ENCODE data around the gene IL25. TPM values are rescaled to one million over a fixed set of nuclear protein-coding genes. Genes with fewer than 3 reads are reported as not detected.

Gene IL25
- total RNA-seq, 1 experiment from 2014 or later = not detected

- Histone ChIP-seq H3K27me3 (replicated peaks; ENCODE audit: control insufficient read depth, insufficient read depth, low read length) (no peaks in the 10 kb centered on the region), H3K4me3 (ENCODE audit: low read depth, low read length) (no peak overlapping the region), H3K36me3 (ENCODE audit: control insufficient read depth, insufficient read depth, low read length) (no peaks in the 10 kb centered on the region), H3K9me3 (no peaks in the 10 kb centered on the region), H3K4me1 (no peaks in the 10 kb centered on the region)
- BruUV-seq (replicated peaks) = no TSS peak
- CTCF ChIA-PET = interaction anchor here (0.9 to 2.1 kb wide), 5 partner anchors 28 to 95 kb away, joined by 4 to 12 read pairs (median 4); partner anchors contain the start of genes HOMEZ, PPP1R3E and SLC22A17
- DNase-seq = no peak
- H3K36me3 Mint-ChIP-seq (ENCODE audit: insufficient read depth, unreplicated experiment) = no peaks in the 10 kb centered on the region
- no peak overlapping the region for H3K4me3 Mint-ChIP-seq (ENCODE audit: unreplicated experiment)
- peaks cover 14% of the 10 kb centered on the region for H3K27me3 Mint-ChIP-seq (ENCODE audit: insufficient read depth, unreplicated experiment)
- TF ChIP-seq, protein P1, sequence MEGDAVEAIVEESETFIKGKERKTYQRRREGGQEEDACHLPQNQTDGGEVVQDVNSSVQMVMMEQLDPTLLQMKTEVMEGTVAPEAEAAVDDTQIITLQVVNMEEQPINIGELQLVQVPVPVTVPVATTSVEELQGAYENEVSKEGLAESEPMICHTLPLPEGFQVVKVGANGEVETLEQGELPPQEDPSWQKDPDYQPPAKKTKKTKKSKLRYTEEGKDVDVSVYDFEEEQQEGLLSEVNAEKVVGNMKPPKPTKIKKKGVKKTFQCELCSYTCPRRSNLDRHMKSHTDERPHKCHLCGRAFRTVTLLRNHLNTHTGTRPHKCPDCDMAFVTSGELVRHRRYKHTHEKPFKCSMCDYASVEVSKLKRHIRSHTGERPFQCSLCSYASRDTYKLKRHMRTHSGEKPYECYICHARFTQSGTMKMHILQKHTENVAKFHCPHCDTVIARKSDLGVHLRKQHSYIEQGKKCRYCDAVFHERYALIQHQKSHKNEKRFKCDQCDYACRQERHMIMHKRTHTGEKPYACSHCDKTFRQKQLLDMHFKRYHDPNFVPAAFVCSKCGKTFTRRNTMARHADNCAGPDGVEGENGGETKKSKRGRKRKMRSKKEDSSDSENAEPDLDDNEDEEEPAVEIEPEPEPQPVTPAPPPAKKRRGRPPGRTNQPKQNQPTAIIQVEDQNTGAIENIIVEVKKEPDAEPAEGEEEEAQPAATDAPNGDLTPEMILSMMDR (IDR thresholded peaks at IDR 0.05; ENCODE audit: insufficient read depth in 1 of 2, low read depth in 1 of 2, low read length in 1 of 2, severe bottlenecking in 1 of 2, unreplicated experiment in 1 of 2) = no peak
- intact Hi-C loops (cut with micrococcal nuclease; ENCODE audit: unreplicated experiment) = loop anchor here (1.0 to 10.0 kb wide), 5 partner anchors 28 to 274 kb away; partner anchors contain the start of genes NGDN and SLC22A17
- H3K4me1 Mint-ChIP-seq (ENCODE audit: low read depth, unreplicated experiment) = no peaks in the 10 kb centered on the region
- POLR2A ChIA-PET = no interaction called here
- H3K27ac Mint-ChIP-seq (ENCODE audit: unreplicated experiment) = no peak overlapping the region
- no peaks in the 10 kb centered on the region for H3K9me3 Mint-ChIP-seq (ENCODE audit: unreplicated experiment)
These were observed 8.4 kb downstream of the IL25 start for GRCh38 chr14:23380976-23381375.

- Mint-ChIP-seq H3K4me3 (ENCODE audit: unreplicated experiment) (no peak overlapping the region), H3K4me1 (ENCODE audit: low read depth, unreplicated experiment) (no peaks in the 10 kb centered on the region), H3K27ac (ENCODE audit: unreplicated experiment) (no peak overlapping the region), H3K9me3 (ENCODE audit: unreplicated experiment) (no peaks in the 10 kb centered on the region), H3K27me3 (ENCODE audit: insufficient read depth, unreplicated experiment) (peaks cover 9% of the 10 kb centered on the region), H3K36me3 (ENCODE audit: insufficient read depth, unreplicated experiment) (no peaks in the 10 kb centered on the region)
- no peaks in the 10 kb centered on the region for H3K9me3 ChIP-seq
- H3K4me1 ChIP-seq = no peaks in the 10 kb centered on the region
- no peak overlapping the region for H3K4me3 ChIP-seq (ENCODE audit: low read depth, low read length)
- intact Hi-C loops (cut with micrococcal nuclease; ENCODE audit: unreplicated experiment) = loop anchor here (2.0 to 10.0 kb wide), 3 partner anchors 29 to 273 kb away; partner anchors contain the start of genes NGDN and SLC22A17
- DNase-seq = no peak
- POLR2A ChIA-PET = no interaction called here
- CTCF ChIA-PET = interaction anchor here (0.5 to 0.6 kb wide), 2 partner anchors 12 to 165 kb away, joined by 3 to 4 read pairs; no protein-coding TSS in a partner anchor
- TF ChIP-seq, protein P1 (IDR thresholded peaks at IDR 0.05; ENCODE audit: insufficient read depth in 1 of 2, low read depth in 1 of 2, low read length in 1 of 2, severe bottlenecking in 1 of 2, unreplicated experiment in 1 of 2) = no peak
- BruUV-seq (replicated peaks) = no TSS peak
- H3K27me3 ChIP-seq (replicated peaks; ENCODE audit: control insufficient read depth, insufficient read depth, low read length) = no peaks in the 10 kb centered on the region
- no peaks in the 10 kb centered on the region for H3K36me3 ChIP-seq (ENCODE audit: control insufficient read depth, insufficient read depth, low read length)
These were observed 9.3 kb downstream of the IL25 start for GRCh38 chr14:23381871-23382270.

DNA sequence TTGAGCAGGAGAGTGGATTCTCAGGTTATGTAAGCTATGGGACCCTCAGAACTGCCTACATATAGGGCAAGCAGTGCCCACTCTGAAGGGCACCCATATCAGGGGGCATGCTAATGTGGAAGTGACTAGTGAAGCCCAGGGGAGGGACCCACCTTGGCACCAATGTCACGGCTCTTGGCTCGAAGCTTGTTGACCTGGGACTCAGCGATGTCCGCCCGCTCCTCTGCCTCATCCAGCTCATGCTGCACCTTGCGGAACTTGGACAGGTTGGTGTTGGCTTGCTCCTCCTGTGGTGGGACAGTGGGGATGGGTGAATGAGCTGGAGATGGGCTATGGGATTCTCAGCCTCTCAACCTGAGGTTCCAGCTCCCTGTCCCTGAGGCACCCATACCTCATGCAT, 9.7 kb downstream of the IL25 start:
- H3K4me1 ChIP-seq = no peaks in the 10 kb centered on the region
- H3K9me3 Mint-ChIP-seq (ENCODE audit: unreplicated experiment) = no peaks in the 10 kb centered on the region
- H3K9me3 ChIP-seq = no peaks in the 10 kb centered on the region
- no peaks in the 10 kb centered on the region for H3K4me1 Mint-ChIP-seq (ENCODE audit: low read depth, unreplicated experiment)
- H3K36me3 Mint-ChIP-seq (ENCODE audit: insufficient read depth, unreplicated experiment) = no peaks in the 10 kb centered on the region
- H3K27me3 ChIP-seq (replicated peaks; ENCODE audit: control insufficient read depth, insufficient read depth, low read length) = no peaks in the 10 kb centered on the region
- H3K4me3 ChIP-seq (ENCODE audit: low read depth, low read length) = no peak overlapping the region
- DNase-seq = no peak
- H3K27me3 Mint-ChIP-seq (ENCODE audit: insufficient read depth, unreplicated experiment) = peaks cover 10% of the 10 kb centered on the region
- CTCF ChIA-PET = no interaction called here
- POLR2A ChIA-PET = no interaction called here
- TF ChIP-seq, protein P1 (IDR thresholded peaks at IDR 0.05; ENCODE audit: insufficient read depth in 1 of 2, low read depth in 1 of 2, low read length in 1 of 2, severe bottlenecking in 1 of 2, unreplicated experiment in 1 of 2) = no peak
- H3K27ac Mint-ChIP-seq (ENCODE audit: unreplicated experiment) = no peak overlapping the region
- intact Hi-C loops (cut with micrococcal nuclease; ENCODE audit: unreplicated experiment) = loop anchor here (5.0 to 10.0 kb wide), 2 partner anchors 85 to 273 kb away; partner anchors contain the start of gene NGDN
- H3K36me3 ChIP-seq (ENCODE audit: control insufficient read depth, insufficient read depth, low read length) = no peaks in the 10 kb centered on the region
- BruUV-seq (replicated peaks) = no TSS peak
- no peak overlapping the region for H3K4me3 Mint-ChIP-seq (ENCODE audit: unreplicated experiment)

Data from Caco-2 (cell line).